HG02759 (cell line): ENCODE results near the gene OR8J1.
"Not testable (repeated sequence)": the region's sequence is repeated elsewhere in the genome, so short reads cannot be mapped to it uniquely, and the experiment has no call there.

Source experiments
- ATAC-seq: cut with Tn5 transposase; IDR thresholded peaks from one replicate; pipeline ENCODE4 v1.9.1; 2021; ENCODE audit warnings: mild to moderate bottlenecking, moderate library complexity; ENCODE audit not compliant: unreplicated experiment

Gene OR8J1, protein sequence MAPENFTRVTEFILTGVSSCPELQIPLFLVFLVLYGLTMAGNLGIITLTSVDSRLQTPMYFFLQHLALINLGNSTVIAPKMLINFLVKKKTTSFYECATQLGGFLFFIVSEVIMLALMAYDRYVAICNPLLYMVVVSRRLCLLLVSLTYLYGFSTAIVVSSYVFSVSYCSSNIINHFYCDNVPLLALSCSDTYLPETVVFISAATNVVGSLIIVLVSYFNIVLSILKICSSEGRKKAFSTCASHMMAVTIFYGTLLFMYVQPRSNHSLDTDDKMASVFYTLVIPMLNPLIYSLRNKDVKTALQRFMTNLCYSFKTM

DNA sequence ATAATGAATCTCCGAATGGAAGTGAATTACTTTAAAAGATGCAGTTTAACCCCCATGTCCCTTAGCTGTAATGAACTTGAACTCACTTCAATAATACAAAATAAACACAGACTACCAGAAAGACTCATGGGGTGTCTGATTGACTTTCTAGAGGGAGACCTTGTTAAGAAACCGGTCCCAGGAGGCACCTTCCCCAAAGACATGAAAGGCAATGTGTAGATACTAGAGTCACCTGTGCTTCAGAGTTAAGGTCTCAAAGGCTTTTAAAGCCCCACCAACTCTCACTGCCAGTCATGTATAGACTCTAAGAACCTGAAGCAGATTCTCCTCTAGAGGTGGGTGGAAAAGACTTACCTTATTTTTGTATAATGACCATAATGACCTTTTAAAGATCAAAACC lies at the start of gene OR8J1:
Gene OR8J1, plus strand, starts transcription at position 301 of the 400 bp plus-strand sequence. CDS start 5,956 bp downstream, outside the sequence.
- no peak for ATAC-seq

DNA sequence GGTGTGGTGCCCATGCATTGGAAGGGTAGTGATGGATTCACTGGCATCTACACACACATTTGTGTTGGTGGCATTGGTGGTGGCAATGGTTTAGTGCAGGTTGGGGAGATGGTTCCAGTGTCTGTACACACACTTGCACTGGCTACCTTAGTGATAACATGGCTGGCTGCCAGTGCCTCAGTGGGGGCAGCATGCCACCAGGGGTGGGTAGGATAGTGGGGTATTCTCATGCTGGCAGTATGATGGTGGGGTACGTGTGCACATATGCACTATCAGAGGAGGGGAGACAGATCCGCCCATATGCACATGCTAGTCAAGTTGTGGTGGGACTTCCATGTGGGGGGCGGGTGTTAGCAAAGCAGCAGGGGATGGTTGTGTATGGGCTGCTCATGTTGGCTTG lies 46.3 kb upstream of the OR8J1 start:
- no peak for ATAC-seq

DNA sequence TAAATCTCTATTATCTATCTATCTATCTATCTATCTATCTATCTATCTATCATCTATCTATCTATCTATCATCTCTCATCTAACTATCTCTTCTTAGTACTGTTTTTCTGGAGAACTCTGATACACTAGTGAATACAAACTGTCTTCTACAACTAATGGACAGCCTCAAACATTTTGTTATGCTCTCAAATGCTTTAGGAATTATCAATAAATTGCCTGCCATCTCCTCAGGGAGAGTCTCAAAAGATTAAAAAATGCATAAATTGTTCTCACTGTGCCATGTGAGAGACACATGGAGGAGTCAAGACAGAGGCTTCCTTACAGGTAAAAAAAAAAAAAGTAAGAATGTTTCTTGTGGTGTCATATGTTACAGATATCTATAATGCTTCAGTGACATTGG lies 39.2 kb upstream of the OR8J1 start, which contains the start of gene OR8K3:
Gene OR8K3, plus strand, starts transcription at position 301 of the 400 bp plus-strand sequence. CDS start 3,163 bp downstream, outside the sequence.
- no peak for ATAC-seq

DNA sequence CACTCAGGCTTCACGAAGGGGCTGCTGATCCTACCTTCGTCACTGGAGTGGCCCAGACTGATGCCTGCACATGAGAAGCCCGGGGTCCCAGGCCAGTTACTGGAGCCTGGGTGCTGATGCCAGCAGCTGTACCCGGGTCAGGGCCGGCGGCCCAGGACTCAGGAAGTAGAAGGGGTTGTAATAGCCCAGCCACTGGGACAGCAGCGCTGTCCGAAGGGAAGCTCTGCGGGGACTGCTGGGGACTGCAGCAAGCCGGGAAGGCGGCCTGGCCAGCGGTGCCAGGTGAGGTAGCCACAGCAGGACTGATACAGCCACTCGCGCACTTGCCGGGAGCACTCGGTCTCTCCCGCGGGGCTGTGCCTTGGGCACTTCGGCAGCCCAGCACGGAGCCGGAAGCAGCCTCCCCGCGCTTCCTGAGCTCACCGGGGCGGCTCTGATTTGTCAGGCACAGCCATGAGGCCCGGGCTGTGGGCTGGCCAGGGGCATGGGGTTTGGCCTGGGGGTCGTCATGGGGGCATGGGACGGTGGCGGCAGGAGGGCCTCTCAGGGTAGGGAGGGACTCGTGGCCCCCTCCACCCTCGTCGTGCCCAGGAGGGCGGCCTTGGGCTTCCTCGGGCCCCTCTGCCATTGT lies 22.1 kb upstream of the OR8J1 start:
- ATAC-seq, result no peak

DNA sequence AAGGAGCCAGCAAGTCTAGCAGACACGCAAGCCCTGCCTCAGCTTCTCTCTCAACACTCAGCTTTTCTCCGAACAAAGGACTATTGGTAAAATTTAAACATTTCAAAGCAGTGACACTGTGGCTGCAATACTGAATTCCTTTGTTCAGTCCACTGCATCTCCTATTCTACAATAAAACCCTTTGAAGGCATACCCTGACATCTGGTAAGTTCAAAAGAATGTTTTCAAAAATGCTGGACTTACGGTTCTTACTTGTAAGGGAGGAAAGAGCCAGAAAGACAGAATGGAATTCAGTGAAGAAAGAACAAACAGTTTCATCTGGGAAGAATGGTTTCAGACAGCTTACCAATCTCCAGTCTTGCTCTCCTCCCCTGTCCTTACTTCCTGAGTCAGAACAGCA lies 20.9 kb upstream of the OR8J1 start:
- ATAC-seq, result no peak

DNA sequence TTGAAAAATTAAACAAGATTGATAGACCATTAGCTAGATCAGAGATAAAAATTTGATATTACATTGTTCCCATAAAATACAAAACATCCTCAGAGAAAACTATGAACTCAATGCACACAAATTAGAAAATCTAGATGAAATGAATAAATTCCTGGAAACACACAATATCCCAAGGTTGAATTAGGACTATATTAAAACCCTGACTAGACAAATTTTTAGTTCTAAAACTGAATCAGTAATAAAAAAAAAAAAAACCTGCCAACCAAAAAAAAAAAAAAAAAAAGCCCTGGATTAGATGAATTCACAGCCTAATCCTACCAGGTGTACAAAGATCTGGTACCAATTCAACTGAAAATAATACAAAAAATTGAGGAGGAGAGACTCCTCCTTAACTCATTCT lies 13.8 kb upstream of the OR8J1 start:
- ATAC-seq, result no peak

DNA sequence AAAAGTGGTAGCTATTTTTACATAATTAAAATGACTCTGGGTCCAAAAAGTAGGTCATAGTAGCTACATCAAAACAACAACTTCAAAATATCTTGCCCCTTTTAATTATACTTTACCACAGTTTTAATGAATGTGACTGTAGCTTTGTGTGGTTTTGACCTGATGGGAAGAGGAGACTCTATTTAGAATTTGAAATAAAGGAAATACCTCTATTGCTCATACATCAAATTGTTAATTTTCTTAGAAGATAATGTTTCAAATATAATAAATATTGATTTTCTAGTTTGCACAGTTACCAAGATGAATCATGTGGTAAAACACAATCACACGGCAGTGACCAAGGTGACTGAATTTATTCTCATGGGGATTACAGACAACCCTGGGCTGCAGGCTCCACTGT lies 8.4 kb upstream of the OR8J1 start, which contains the start of gene OR8K1:
Gene OR8K1, plus strand, starts transcription at position 301 of the 400 bp plus-strand sequence. Its CDS starts 0 bp downstream, at position 301.
- ATAC-seq, result no peak

DNA sequence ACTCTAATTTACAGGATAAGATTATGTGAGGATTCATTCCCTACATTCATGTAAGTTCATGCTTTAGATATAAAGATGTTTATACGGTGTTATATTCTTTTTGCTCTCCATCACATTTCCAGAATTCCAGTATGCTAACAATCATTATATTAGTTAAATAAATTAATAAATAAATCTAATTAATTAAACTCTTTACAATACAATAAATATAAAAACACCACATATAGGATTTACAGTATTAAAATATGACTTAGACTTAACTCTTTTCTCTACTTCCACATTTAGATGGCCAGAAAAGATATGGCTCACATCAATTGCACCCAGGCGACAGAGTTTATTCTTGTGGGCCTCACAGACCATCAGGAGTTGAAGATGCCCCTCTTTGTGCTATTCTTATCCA lies 21.2 kb downstream of the OR8J1 start, which contains the start of gene OR8U1:
Gene OR8U1, plus strand, starts transcription at position 301 of the 400 bp plus-strand sequence. Its CDS starts 0 bp downstream, at position 301.
- ATAC-seq, result no peak

DNA sequence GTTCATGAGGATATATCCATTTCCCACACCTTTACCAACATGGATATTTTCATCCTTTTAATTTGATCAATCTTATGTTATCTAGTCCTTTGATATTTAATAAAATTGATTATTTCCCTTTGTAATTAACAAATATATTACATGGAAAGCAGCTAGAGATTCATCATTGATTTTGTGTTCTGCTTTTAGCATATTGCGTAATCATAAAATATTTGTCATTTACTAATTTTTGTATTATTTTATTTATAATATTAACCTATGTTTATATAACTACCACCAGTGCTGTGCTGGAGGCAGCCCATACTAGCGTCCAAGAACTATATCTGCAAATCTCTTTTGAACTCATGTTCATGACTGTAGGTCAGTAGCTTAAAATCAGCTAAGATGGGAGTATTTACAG lies 26.0 kb downstream of the OR8J1 start:
- no peak for ATAC-seq

DNA sequence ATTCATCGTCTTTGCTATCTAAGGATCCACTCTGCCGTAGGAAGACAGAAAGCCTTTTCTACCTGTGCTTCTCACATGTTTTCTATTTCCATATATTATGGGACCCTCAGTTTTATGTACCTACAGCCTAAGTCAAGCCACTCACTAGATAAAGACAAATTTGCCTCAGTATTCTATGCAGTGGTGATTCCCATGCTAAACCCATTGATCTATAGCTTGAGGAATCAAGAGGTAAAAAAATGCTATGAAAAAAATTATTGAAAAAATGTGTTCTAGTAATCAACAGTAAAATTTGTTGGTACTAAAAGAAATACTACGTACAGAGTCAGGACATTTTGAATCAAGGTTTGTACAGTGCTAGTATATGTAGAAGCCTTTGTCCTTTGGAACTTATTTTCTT lies 40.3 kb downstream of the OR8J1 start:
- ATAC-seq, result no peak

DNA sequence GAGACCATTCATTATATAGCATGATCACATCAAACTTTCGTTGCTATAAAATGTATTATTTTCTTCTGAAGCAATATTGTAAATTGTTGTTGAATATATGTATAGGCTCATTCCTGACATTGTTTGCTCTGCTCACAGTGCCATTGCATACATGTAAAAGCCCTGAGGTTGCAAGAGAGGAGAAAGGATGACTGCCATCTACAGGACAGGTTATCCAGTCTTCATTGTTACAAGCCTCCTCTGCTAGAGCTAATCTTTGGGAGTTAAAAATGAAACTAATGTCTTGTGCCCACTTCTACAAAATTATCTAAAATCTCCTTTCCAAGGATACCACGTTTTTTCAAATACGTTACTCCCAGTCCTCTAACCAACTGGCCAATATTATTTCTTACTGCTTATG lies 42.0 kb downstream of the OR8J1 start:
- no peak for ATAC-seq

DNA sequence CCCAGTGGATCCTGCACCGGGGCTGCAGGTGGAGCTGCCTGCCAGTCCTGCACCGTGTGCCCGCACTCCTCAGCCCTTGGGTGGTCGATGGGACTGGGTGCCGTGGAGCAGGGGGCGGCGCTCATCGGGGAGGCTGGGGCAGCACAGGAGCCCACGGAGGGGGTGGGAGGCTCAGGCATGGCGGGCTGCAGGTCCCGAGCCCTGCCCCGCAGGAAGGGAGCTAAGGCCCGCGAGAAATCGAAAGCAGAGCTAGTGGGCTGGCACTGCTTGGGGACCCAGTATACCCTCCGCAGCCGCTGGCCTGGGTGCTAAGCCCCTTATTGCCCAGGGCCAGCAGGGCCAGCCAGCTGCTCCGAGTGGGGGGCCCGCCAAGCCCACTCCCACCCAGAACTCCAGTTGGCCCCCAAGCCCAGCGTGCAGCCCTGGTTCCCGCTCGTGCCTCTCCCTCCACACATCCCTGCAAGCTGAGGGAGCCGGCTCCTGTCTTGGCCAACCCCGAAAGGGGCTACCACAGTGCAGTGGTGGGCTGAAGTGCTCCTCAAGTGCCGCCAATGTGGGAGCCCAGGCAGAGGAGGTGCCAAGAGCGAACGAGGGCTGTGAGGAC lies 47.9 kb downstream of the OR8J1 start:
- not testable (repeated sequence) for ATAC-seq

DNA sequence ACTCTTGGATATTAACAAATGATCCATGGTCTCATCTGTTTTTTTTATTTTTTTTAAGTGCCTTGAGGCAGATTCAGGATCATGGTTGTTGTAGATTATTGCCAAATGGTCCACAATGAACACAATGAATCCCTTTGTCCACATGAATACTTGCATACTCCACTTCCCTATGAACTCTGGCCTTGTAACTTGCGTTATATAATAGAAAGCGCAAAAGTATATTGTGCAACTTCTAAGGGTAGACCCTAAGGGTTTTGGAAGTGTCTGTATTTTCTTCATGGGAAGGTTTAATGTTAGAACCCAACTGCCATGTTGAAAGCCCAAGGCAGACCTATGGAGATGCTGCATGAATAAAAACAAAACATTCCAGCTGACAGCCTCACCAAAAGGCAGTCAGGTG lies 50.3 kb downstream of the OR8J1 start:
- no peak for ATAC-seq

DNA sequence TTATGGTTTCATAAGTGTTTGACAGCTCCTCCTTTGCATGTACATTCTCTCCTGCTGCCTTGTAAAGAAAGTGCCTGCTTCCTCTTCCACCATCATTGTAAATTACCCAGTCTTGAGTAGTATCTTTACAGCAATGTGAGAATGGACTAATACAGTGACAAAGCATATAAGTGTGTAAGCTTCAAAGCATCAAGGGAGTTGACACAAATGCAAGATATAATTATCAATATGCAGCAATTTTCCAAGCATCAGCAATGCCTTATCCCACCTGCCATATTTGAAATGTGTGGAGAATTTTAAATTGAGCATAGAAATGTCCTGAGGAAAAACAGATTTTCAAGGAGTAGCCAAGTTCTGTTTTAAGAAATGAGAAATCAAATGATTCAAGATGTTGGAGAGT lies 56.7 kb downstream of the OR8J1 start:
- ATAC-seq, result no peak
